ENCODE data around the gene UTP14C. TPM values are rescaled to one million over a fixed set of nuclear protein-coding genes. Genes with fewer than 3 reads are reported as not detected.

The UTP14C gene
- total RNA-seq, 1 experiment from 2014 or later, result 19.8 TPM

- Mint-ChIP-seq H3K36me3 (ENCODE audit: insufficient read depth in 1 of 3, low read depth in 3 of 3) (no peaks in the 10 kb centered on the region; a peak in 1 of 7 replicates), H3K27ac (peak overlapping the region in 2 of 3 experiments; percentile 24 to 76; a peak in 4 of 7 replicates), H3K4me3 (no peak overlapping the region), H3K9me3 (no peaks in the 10 kb centered on the region), H3K4me1 (peaks cover 54 to 66% of the 10 kb centered on the region in 2 experiments), H3K27me3 (ENCODE audit: low read depth) (peaks cover 1% of the 10 kb centered on the region; the same call in 1 of the 2 replicates)
- H2BK120ac ChIP-seq (ENCODE audit: low read depth, low read length, poor library complexity, severe bottlenecking), result no peak overlapping the region
- DNase-seq, result no peak
- no peaks in the 10 kb centered on the region for H3K79me2 ChIP-seq (ENCODE audit: insufficient read depth, low read length)
- H3K9me3 ChIP-seq (ENCODE audit: control insufficient read depth, low read depth, low read length), result no peaks in the 10 kb centered on the region
- no peak overlapping the region for H3K27ac ChIP-seq (ENCODE audit: insufficient read length, low read depth, low read length)
- no peak overlapping the region for H4K8ac ChIP-seq (replicated peaks; ENCODE audit: insufficient read length, low read depth, low read length)
- H3K23me2 ChIP-seq (ENCODE audit: insufficient read length, low read depth, low read length, poor library complexity, severe bottlenecking), result no peaks in the 10 kb centered on the region
- no peak overlapping the region for H2AFZ ChIP-seq (ENCODE audit: low read length)
- H4K5ac ChIP-seq (ENCODE audit: insufficient read length, low read depth, low read length), result no peak overlapping the region
- no peak overlapping the region for H3K23ac ChIP-seq (ENCODE audit: insufficient read length, low read depth, low read length)
- no peak overlapping the region for H3K4me2 ChIP-seq (ENCODE audit: insufficient read depth, insufficient read length, low read length)
- H2BK15ac ChIP-seq (ENCODE audit: low read depth, low read length), result no peak overlapping the region
- TF ChIP-seq CTCF (conservative IDR thresholded peaks at IDR 0.05), result no peak
- H3K18ac ChIP-seq (ENCODE audit: insufficient read length, low read depth, low read length), result no peak overlapping the region
- no peaks in the 10 kb centered on the region for H3K79me1 ChIP-seq (ENCODE audit: insufficient read depth, low read depth, low read length, poor library complexity, severe bottlenecking)
- no peak overlapping the region for H2AK5ac ChIP-seq (ENCODE audit: insufficient read length, low read length)
- no peak overlapping the region for H3K9ac ChIP-seq (ENCODE audit: extremely low read depth, insufficient read length, low read length)
- no CpG with 5 or more reads among the region's 13 CpGs for whole genome bisulfite sequencing (ENCODE audit: extremely low coverage, insufficient read length, low lambda C conversion rate)
- H4K20me1 ChIP-seq (ENCODE audit: control insufficient read depth, insufficient read depth, insufficient read length), result no peaks in the 10 kb centered on the region
- H3T11ph ChIP-seq (ENCODE audit: low read length), result no peak overlapping the region
- no peak overlapping the region for H2BK20ac ChIP-seq (ENCODE audit: low read depth, low read length, poor library complexity, severe bottlenecking)
- H3K4ac ChIP-seq (ENCODE audit: low read depth, low read length), result no peak overlapping the region
- H3K14ac ChIP-seq (ENCODE audit: insufficient read depth, low read length), result no peak overlapping the region
- no peak overlapping the region for H2BK5ac ChIP-seq (ENCODE audit: insufficient read length, low read length)
- H3K4me1 ChIP-seq (ENCODE audit: insufficient read depth, low read length), result peaks cover 8% of the 10 kb centered on the region; the same call in 1 of the 2 replicates
- H3K27me3 ChIP-seq (ENCODE audit: insufficient read depth, low read length), result no peaks in the 10 kb centered on the region
- H2BK12ac ChIP-seq (ENCODE audit: insufficient read length, low read depth, low read length), result no peak overlapping the region
- no peak overlapping the region for H3K56ac ChIP-seq (ENCODE audit: insufficient read length, low read depth, low read length)
- no peak overlapping the region for H4K91ac ChIP-seq (ENCODE audit: insufficient read length, low read depth, low read length)
These were observed 25.0 kb upstream of the UTP14C start for GRCh38 chr13:51999510-51999911.
